ENCODE measurements around the gene SLC9A6. TPM values are rescaled to one million over a fixed set of nuclear protein-coding genes. Genes with fewer than 3 reads are reported as not detected.

SLC9A6 gene
- total RNA-seq, 1 donor from 2014 or later = 8.3 TPM

- DNase-seq (ENCODE audit: low spot score in 2 of 2) = peak in 1 of 2 donors; percentile 82
- Histone ChIP-seq H3K27me3 (no peaks in the 10 kb centered on the region), H3K9me3 (no peaks in the 10 kb centered on the region), H3K27ac (peak overlapping the region; percentile 21 to 52), H3K4me3 (peak overlapping the region; percentile 38 to 55), H3K36me3 (no peaks in the 10 kb centered on the region), H3K4me1 (peaks cover 0 to 7% of the 10 kb centered on the region in 2 donors)
- no peak for TF ChIP-seq CTCF (IDR thresholded peaks at IDR 0.05)
- intact Hi-C loops (cut with DNase I) = loop anchor here (5.0 to 10.0 kb wide), 3 partner anchors 523 to 1170 kb away; partner anchors contain the start of gene HTATSF1
Observed at GRCh38 chrX:135974279-135974856, 10.9 kb upstream of the SLC9A6 start.

GRCh38 chrX:135975421-135975820 lies 9.8 kb upstream of the SLC9A6 start:
- no peak for DNase-seq (ENCODE audit: low spot score in 2 of 2)
- Histone ChIP-seq H3K27me3 (no peaks in the 10 kb centered on the region), H3K4me3 (no peak overlapping the region), H3K27ac (no peak overlapping the region), H3K36me3 (no peaks in the 10 kb centered on the region), H3K4me1 (peaks cover 0 to 7% of the 10 kb centered on the region in 2 donors), H3K9me3 (no peaks in the 10 kb centered on the region)
- TF ChIP-seq CTCF (IDR thresholded peaks at IDR 0.05) = no peak
- intact Hi-C loops (cut with DNase I) = loop anchor here (10.0 kb wide), 1 partner anchor 1171 kb away; a partner anchor contains a TSS

GRCh38 chrX:135977611-135978010 lies 7.6 kb upstream of the SLC9A6 start:
- DNase-seq (ENCODE audit: low spot score in 2 of 2) = no peak
- intact Hi-C loops (cut with DNase I) = loop anchor here (10.0 kb wide), 1 partner anchor 1173 kb away; a partner anchor contains a TSS
- Histone ChIP-seq H3K27me3 (no peaks in the 10 kb centered on the region), H3K36me3 (no peaks in the 10 kb centered on the region), H3K4me3 (no peak overlapping the region), H3K9me3 (no peaks in the 10 kb centered on the region), H3K27ac (no peak overlapping the region), H3K4me1 (peaks cover 0 to 1% of the 10 kb centered on the region in 2 donors)
- no peak for TF ChIP-seq CTCF (IDR thresholded peaks at IDR 0.05)

- DNase-seq (ENCODE audit: low spot score in 2 of 2) = no peak
- intact Hi-C loops (cut with DNase I) = no loop called here
Observed at GRCh38 chrX:135981010-135981409, 4.2 kb upstream of the SLC9A6 start.

GRCh38 chrX:135981668-135982067 lies 3.6 kb upstream of the SLC9A6 start:
- Histone ChIP-seq H3K36me3 (no peaks in the 10 kb centered on the region), H3K4me3 (no peak overlapping the region), H3K4me1 (peaks cover 0 to 3% of the 10 kb centered on the region in 2 donors), H3K27ac (no peak overlapping the region), H3K9me3 (no peaks in the 10 kb centered on the region), H3K27me3 (no peaks in the 10 kb centered on the region)
- intact Hi-C loops (cut with DNase I) = no loop called here
- DNase-seq (ENCODE audit: low spot score in 2 of 2) = no peak
- TF ChIP-seq CTCF (IDR thresholded peaks at IDR 0.05) = no peak

More at GRCh38 chrX:135981010-135981409, 4.2 kb upstream of the SLC9A6 start:
- H3K4me1 ChIP-seq = peaks cover 0 to 3% of the 10 kb centered on the region in 2 donors
- no peaks in the 10 kb centered on the region for H3K27me3 ChIP-seq
- H3K36me3 ChIP-seq = no peaks in the 10 kb centered on the region
- no peak for TF ChIP-seq CTCF (IDR thresholded peaks at IDR 0.05)
- no peak overlapping the region for H3K27ac ChIP-seq
- no peak overlapping the region for H3K4me3 ChIP-seq
- no peaks in the 10 kb centered on the region for H3K9me3 ChIP-seq

All from ascending aorta (tissue), 2 donors.